GM19468 (cell line): ENCODE results near the gene TNPO1.

ENCODE experiments used
- ATAC-seq: cut with Tn5 transposase; IDR thresholded peaks from one replicate; pipeline ENCODE4 v1.9.1; 2021; ENCODE audit warnings: mild to moderate bottlenecking, moderate library complexity, moderate number of reproducible peaks; ENCODE audit not compliant: unreplicated experiment; ENCODE audit errors: extremely low read depth

TNPO1 gene

DNA sequence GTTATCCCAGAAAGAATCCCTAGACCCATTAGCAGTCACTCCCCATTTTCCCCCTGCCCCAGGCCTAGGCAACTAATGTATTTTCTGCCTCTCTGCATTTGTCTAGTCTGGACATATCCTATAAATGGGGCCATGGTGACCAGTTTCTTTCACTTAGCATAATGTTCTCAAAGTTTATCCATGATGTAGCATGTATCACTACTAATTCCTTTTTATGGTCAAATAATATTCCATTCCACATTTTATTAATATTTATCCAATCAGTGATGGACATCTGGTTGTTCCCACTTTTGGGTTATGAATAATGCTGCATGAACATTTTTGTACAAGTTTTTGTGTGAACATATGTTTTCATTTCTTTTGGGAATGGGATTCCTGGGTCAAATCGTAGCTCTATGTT lies 140.9 kb downstream of the TNPO1 start:
- no peak for ATAC-seq

DNA sequence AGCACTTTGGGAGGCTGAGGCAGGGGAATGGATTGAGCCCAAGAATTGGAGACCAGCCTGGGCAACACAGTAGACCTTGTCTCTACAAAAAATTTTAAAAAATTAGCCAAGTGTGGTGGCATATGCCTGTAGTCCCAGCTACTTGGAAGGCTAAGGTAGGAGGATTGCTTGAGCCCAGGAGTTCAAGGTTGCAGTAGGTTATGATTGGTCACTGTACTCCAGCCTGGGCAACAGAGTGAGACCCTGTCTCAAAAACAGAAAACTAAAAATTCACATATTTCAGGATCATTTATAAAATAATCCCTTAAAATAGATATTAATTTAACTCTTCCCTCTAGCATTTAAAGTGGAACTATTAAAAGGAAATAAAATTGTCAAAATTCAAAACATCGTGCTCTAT lies 142.8 kb downstream of the TNPO1 start:
- ATAC-seq: no peak
